ENCODE measurements around the gene PCDH9. TPM values are rescaled to one million over a fixed set of nuclear protein-coding genes. Genes with fewer than 3 reads are reported as not detected.
"Not testable (repeated sequence)": the region's sequence is repeated elsewhere in the genome, so short reads cannot be mapped to it uniquely, and the experiment has no call there.

Gene PCDH9
- polyA plus RNA-seq, 1 experiment = 3.3 TPM

DNA sequence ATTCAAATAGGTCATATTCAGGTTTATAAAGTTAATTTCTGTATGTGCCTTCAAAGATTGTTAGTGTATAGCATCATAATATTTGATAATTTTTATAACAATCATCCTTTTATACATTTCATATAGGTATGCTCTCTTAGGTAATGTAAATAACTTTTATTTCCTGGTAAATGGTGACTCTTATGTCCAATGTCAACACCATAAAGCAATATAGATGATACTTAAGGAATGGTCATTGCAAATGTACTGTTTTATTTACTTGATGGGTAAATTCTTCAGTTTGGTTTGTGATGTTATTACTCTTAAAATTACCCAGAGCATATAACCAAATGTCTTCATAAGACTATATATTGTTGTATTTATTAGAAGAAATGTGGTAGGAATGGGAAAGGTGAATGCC lies 928.7 kb downstream of the PCDH9 start:
- H3K27ac ChIP-seq (ENCODE audit: low read depth, low read length) = no peak overlapping the region
- no peaks in the 10 kb centered on the region for H3K27me3 ChIP-seq (ENCODE audit: control insufficient read depth, insufficient read depth, low read length)
- TF ChIP-seq, protein P1, sequence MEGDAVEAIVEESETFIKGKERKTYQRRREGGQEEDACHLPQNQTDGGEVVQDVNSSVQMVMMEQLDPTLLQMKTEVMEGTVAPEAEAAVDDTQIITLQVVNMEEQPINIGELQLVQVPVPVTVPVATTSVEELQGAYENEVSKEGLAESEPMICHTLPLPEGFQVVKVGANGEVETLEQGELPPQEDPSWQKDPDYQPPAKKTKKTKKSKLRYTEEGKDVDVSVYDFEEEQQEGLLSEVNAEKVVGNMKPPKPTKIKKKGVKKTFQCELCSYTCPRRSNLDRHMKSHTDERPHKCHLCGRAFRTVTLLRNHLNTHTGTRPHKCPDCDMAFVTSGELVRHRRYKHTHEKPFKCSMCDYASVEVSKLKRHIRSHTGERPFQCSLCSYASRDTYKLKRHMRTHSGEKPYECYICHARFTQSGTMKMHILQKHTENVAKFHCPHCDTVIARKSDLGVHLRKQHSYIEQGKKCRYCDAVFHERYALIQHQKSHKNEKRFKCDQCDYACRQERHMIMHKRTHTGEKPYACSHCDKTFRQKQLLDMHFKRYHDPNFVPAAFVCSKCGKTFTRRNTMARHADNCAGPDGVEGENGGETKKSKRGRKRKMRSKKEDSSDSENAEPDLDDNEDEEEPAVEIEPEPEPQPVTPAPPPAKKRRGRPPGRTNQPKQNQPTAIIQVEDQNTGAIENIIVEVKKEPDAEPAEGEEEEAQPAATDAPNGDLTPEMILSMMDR (IDR thresholded peaks at IDR 0.05; ENCODE audit: low read depth, low read length) = no peak
- H3K9me3 ChIP-seq (ENCODE audit: control insufficient read depth, insufficient read depth, low read length) = no peaks in the 10 kb centered on the region
- ChIA-PET POLR2A (no interaction called here), CTCF (no interaction called here)
- DNase-seq (ENCODE audit: low read depth, low spot score) = no peak
- no peak overlapping the region for H3K4me3 ChIP-seq (ENCODE audit: low read depth, low read length)

DNA sequence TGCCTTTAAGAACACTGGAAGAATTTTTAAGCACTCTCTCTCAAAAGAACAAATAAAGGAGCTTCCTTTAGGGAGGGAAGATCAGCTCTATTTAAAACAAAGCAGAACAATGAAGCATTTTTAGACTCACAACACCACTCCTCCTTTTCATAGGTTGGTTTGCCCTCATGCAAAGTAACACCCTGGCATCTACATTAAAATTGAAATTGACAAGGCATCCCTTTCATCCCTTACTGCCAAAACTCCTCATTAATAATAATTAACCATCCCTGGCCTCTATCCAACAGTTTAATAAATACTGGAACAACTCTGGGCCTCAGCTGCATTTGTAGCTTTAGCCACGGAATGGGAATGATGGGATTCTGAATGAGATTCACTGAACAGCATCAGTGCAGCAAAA lies 929.1 kb downstream of the PCDH9 start:
- TF ChIP-seq, protein P1 (IDR thresholded peaks at IDR 0.05; ENCODE audit: low read depth, low read length) = no peak
- ChIA-PET POLR2A (no interaction called here), CTCF (no interaction called here)
- Histone ChIP-seq H3K27me3 (ENCODE audit: control insufficient read depth, insufficient read depth, low read length) (no peaks in the 10 kb centered on the region), H3K4me3 (ENCODE audit: low read depth, low read length) (no peak overlapping the region), H3K27ac (ENCODE audit: low read depth, low read length) (no peak overlapping the region), H3K9me3 (ENCODE audit: control insufficient read depth, insufficient read depth, low read length) (no peaks in the 10 kb centered on the region)
- DNase-seq (ENCODE audit: low read depth, low spot score) = no peak

DNA sequence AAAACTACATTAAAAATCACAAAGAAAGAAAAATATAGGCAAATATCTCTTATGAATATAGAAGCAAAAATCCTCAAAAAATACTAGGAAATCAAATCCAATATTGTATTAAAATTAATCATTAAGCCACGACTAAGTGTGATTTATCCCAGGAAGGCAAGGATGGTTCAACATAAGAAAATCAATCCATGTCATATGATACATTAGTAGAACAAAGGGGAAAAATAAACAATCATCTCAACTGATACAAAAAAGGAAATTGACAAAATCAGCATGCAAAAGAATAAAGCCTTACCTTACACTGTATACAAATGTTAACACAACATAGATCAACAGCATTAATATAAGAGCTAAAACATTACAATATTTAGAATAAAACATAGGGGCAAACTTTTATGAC lies 933.3 kb downstream of the PCDH9 start:
- Histone ChIP-seq H3K27me3 (ENCODE audit: control insufficient read depth, insufficient read depth, low read length) (no peaks in the 10 kb centered on the region), H3K27ac (ENCODE audit: low read depth, low read length) (no peak overlapping the region), H3K9me3 (ENCODE audit: control insufficient read depth, insufficient read depth, low read length) (no peaks in the 10 kb centered on the region), H3K4me3 (ENCODE audit: low read depth, low read length) (no peak overlapping the region)
- CTCF ChIA-PET = no interaction called here
- POLR2A ChIA-PET = no interaction called here
- TF ChIP-seq, protein P1 (IDR thresholded peaks at IDR 0.05; ENCODE audit: low read depth, low read length) = no peak
- no peak for DNase-seq (ENCODE audit: low read depth, low spot score)

DNA sequence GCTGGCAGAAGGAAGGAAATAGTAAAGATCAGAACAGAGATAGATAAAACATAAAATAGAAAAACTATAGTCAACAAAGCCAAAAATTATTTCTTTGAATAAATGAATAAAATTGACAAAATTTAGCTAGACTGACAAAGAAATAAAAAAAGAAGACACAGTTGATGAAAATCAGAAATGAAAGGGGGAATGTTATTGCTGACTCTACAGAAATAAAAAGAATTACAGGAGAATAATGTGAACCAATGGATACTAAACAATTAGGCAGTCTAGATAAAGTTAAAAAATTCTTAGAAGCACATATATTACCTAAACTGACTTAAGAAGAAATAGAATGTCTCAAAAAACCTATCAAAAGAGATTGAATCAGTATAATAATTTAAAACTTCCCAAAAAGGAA lies 933.8 kb downstream of the PCDH9 start:
- POLR2A ChIA-PET = no interaction called here
- no peak overlapping the region for H3K4me3 ChIP-seq (ENCODE audit: low read depth, low read length)
- TF ChIP-seq, protein P1 (IDR thresholded peaks at IDR 0.05; ENCODE audit: low read depth, low read length) = no peak
- H3K27ac ChIP-seq (ENCODE audit: low read depth, low read length) = no peak overlapping the region
- DNase-seq (ENCODE audit: low read depth, low spot score) = no peak
- CTCF ChIA-PET = no interaction called here
- H3K9me3 ChIP-seq (ENCODE audit: control insufficient read depth, insufficient read depth, low read length) = no peaks in the 10 kb centered on the region
- no peaks in the 10 kb centered on the region for H3K27me3 ChIP-seq (ENCODE audit: control insufficient read depth, insufficient read depth, low read length)

DNA sequence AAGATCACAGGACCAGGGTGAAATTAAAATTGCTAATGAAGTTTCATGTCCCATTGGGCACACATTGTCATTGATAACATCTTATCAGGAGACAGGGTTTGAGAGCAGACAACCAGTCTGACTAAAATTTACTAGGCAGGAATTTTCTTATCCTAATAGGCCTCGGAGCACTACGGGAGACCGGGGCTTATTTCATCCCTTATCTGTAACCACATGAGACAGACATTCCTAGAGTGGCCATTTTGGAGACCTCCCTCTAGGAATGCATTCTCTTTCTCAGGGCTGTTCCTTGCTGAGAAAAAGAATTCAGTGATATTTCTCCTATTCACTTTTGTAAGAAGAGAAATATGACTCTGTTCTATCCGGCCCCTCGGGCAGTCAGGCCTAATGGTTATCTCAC lies 943.3 kb downstream of the PCDH9 start:
- DNase-seq (ENCODE audit: low read depth, low spot score); H3K27ac ChIP-seq (ENCODE audit: low read depth, low read length); CTCF ChIA-PET; H3K27me3 ChIP-seq (ENCODE audit: control insufficient read depth, insufficient read depth, low read length); H3K4me3 ChIP-seq (ENCODE audit: low read depth, low read length); POLR2A ChIA-PET; H3K9me3 ChIP-seq (ENCODE audit: control insufficient read depth, insufficient read depth, low read length): not testable (repeated sequence)

DNA sequence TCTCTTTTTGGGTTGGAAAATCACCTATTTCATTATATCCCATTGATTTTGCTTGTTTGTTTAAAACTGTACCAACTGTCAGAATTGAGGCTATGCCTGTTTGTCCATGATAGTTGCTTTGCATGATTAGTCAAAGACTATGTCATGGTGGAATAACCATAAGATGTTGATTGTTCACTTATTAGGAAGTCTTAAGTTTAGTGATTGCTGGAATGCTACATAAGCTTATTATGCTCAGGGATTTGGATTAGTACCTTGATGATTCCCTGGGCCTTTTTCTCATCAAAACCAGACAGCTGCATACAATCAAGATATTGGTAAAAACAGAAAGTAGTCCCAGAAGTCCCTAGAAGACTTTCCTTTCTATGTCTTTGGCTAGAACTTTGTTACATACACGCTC lies 954.7 kb downstream of the PCDH9 start:
- H3K27me3 ChIP-seq (ENCODE audit: control insufficient read depth, insufficient read depth, low read length) = no peaks in the 10 kb centered on the region
- TF ChIP-seq, protein P1 (IDR thresholded peaks at IDR 0.05; ENCODE audit: low read depth, low read length) = no peak
- H3K9me3 ChIP-seq (ENCODE audit: control insufficient read depth, insufficient read depth, low read length) = peaks cover 6% of the 10 kb centered on the region; the same call in 1 of the 2 replicates
- no peak overlapping the region for H3K27ac ChIP-seq (ENCODE audit: low read depth, low read length)
- DNase-seq (ENCODE audit: low read depth, low spot score) = no peak
- POLR2A ChIA-PET = no interaction called here
- H3K4me3 ChIP-seq (ENCODE audit: low read depth, low read length) = no peak overlapping the region
- CTCF ChIA-PET = no interaction called here

Data from AG04450 (cell line).